ENCODE data around the gene GABRQ.

GABRQ gene

GRCh38 chrX:152637649-152638442, at the start of gene GABRQ:
Gene GABRQ (plus strand): TSS chrX:152637895. CDS start chrX:152638203, 308 bp downstream.
- no peaks in the 10 kb centered on the region for H3K9me3 Mint-ChIP-seq
- H3K4me1 Mint-ChIP-seq: no peaks in the 10 kb centered on the region
- no peak for DNase-seq (ENCODE audit: low spot score in 2 of 2)
- peaks cover 29% of the 10 kb centered on the region for H3K27me3 Mint-ChIP-seq
- no peak within 1 kb of the TSS for H3K4me3 Mint-ChIP-seq
- H3K27ac Mint-ChIP-seq (ENCODE audit: low read depth): no peak within 1 kb of the TSS
- ATAC-seq (replicated peaks; ENCODE audit: extremely low read depth, poor library complexity, severe bottlenecking): no peak
- H3K36me3 Mint-ChIP-seq (ENCODE audit: insufficient read depth): no peaks in the 10 kb centered on the region

GRCh38 chrX:152588206-152588605, 49.5 kb upstream of the GABRQ start:
- Mint-ChIP-seq H3K27me3 (no peaks in the 10 kb centered on the region), H3K4me3 (no peak overlapping the region), H3K36me3 (ENCODE audit: insufficient read depth) (no peaks in the 10 kb centered on the region), H3K27ac (ENCODE audit: low read depth) (no peak overlapping the region), H3K9me3 (no peaks in the 10 kb centered on the region), H3K4me1 (no peaks in the 10 kb centered on the region)
- ATAC-seq (replicated peaks; ENCODE audit: extremely low read depth, poor library complexity, severe bottlenecking): no peak
- DNase-seq (ENCODE audit: low spot score in 2 of 2): no peak

- Mint-ChIP-seq H3K27me3 (no peaks in the 10 kb centered on the region), H3K4me3 (no peak overlapping the region), H3K4me1 (no peaks in the 10 kb centered on the region), H3K9me3 (no peaks in the 10 kb centered on the region), H3K36me3 (ENCODE audit: insufficient read depth) (no peaks in the 10 kb centered on the region), H3K27ac (ENCODE audit: low read depth) (no peak overlapping the region)
- ATAC-seq (replicated peaks; ENCODE audit: extremely low read depth, poor library complexity, severe bottlenecking) (no peak), DNase-seq (ENCODE audit: low spot score in 2 of 2) (no peak)
Observed at GRCh38 chrX:152600853-152601633, 36.7 kb upstream of the GABRQ start.

- H3K36me3 Mint-ChIP-seq (ENCODE audit: insufficient read depth): no peaks in the 10 kb centered on the region
- H3K27ac Mint-ChIP-seq (ENCODE audit: low read depth): no peak overlapping the region
- no peaks in the 10 kb centered on the region for H3K9me3 Mint-ChIP-seq
- H3K4me1 Mint-ChIP-seq: no peaks in the 10 kb centered on the region
- ATAC-seq (replicated peaks; ENCODE audit: extremely low read depth, poor library complexity, severe bottlenecking) (no peak), DNase-seq (ENCODE audit: low spot score in 2 of 2) (no peak)
- no peak overlapping the region for H3K4me3 Mint-ChIP-seq
- H3K27me3 Mint-ChIP-seq: no peaks in the 10 kb centered on the region
Observed at GRCh38 chrX:152601848-152602616, 35.7 kb upstream of the GABRQ start.

GRCh38 chrX:152614791-152615190, 22.9 kb upstream of the GABRQ start:
- no peak overlapping the region for H3K4me3 Mint-ChIP-seq
- peaks cover 22% of the 10 kb centered on the region for H3K27me3 Mint-ChIP-seq
- H3K4me1 Mint-ChIP-seq: no peaks in the 10 kb centered on the region
- DNase-seq (ENCODE audit: low spot score in 2 of 2): no peak
- ATAC-seq (replicated peaks; ENCODE audit: extremely low read depth, poor library complexity, severe bottlenecking): no peak
- no peaks in the 10 kb centered on the region for H3K36me3 Mint-ChIP-seq (ENCODE audit: insufficient read depth)
- no peaks in the 10 kb centered on the region for H3K9me3 Mint-ChIP-seq
- H3K27ac Mint-ChIP-seq (ENCODE audit: low read depth): no peak overlapping the region

GRCh38 chrX:152619897-152620296, 17.8 kb upstream of the GABRQ start:
- no peak for ATAC-seq (replicated peaks; ENCODE audit: extremely low read depth, poor library complexity, severe bottlenecking)
- Mint-ChIP-seq H3K4me3 (no peak overlapping the region), H3K9me3 (no peaks in the 10 kb centered on the region), H3K27ac (ENCODE audit: low read depth) (no peak overlapping the region), H3K4me1 (no peaks in the 10 kb centered on the region), H3K36me3 (ENCODE audit: insufficient read depth) (no peaks in the 10 kb centered on the region), H3K27me3 (peaks cover 36% of the 10 kb centered on the region)
- DNase-seq (ENCODE audit: low spot score in 2 of 2): no peak

- no peaks in the 10 kb centered on the region for H3K4me1 Mint-ChIP-seq
- no peak overlapping the region for H3K4me3 Mint-ChIP-seq
- H3K27ac Mint-ChIP-seq (ENCODE audit: low read depth): no peak overlapping the region
- DNase-seq (ENCODE audit: low spot score in 2 of 2): no peak
- no peak for ATAC-seq (replicated peaks; ENCODE audit: extremely low read depth, poor library complexity, severe bottlenecking)
- H3K9me3 Mint-ChIP-seq: no peaks in the 10 kb centered on the region
- H3K27me3 Mint-ChIP-seq: peaks cover 23% of the 10 kb centered on the region
- H3K36me3 Mint-ChIP-seq (ENCODE audit: insufficient read depth): no peaks in the 10 kb centered on the region
Observed at GRCh38 chrX:152632445-152633097, 5.1 kb upstream of the GABRQ start.

GRCh38 chrX:152635941-152636340, 1.8 kb upstream of the GABRQ start:
- H3K27ac Mint-ChIP-seq (ENCODE audit: low read depth): no peak overlapping the region
- H3K36me3 Mint-ChIP-seq (ENCODE audit: insufficient read depth): no peaks in the 10 kb centered on the region
- no peak for DNase-seq (ENCODE audit: low spot score in 2 of 2)
- no peak for ATAC-seq (replicated peaks; ENCODE audit: extremely low read depth, poor library complexity, severe bottlenecking)
- no peaks in the 10 kb centered on the region for H3K9me3 Mint-ChIP-seq
- peaks cover 29% of the 10 kb centered on the region for H3K27me3 Mint-ChIP-seq
- no peaks in the 10 kb centered on the region for H3K4me1 Mint-ChIP-seq
- H3K4me3 Mint-ChIP-seq: no peak overlapping the region

GRCh38 chrX:152638443-152638904, 779 bp downstream of the GABRQ start:
- ATAC-seq (replicated peaks; ENCODE audit: extremely low read depth, poor library complexity, severe bottlenecking): no peak
- Mint-ChIP-seq H3K9me3 (no peaks in the 10 kb centered on the region), H3K27ac (ENCODE audit: low read depth) (no peak overlapping the region), H3K4me1 (no peaks in the 10 kb centered on the region), H3K36me3 (ENCODE audit: insufficient read depth) (no peaks in the 10 kb centered on the region), H3K4me3 (no peak overlapping the region), H3K27me3 (peaks cover 29% of the 10 kb centered on the region)
- no peak for DNase-seq (ENCODE audit: low spot score in 2 of 2)

GRCh38 chrX:152639426-152639825, 1.7 kb downstream of the GABRQ start:
- Mint-ChIP-seq H3K4me3 (no peak overlapping the region), H3K27ac (ENCODE audit: low read depth) (no peak overlapping the region)

GRCh38 chrX:152640034-152640818, 2.5 kb downstream of the GABRQ start:
- no peaks in the 10 kb centered on the region for H3K4me1 Mint-ChIP-seq
- no peak overlapping the region for H3K4me3 Mint-ChIP-seq
- no peak overlapping the region for H3K27ac Mint-ChIP-seq (ENCODE audit: low read depth)
- DNase-seq (ENCODE audit: low spot score in 2 of 2) (no peak), ATAC-seq (replicated peaks; ENCODE audit: extremely low read depth, poor library complexity, severe bottlenecking) (no peak)
- no peaks in the 10 kb centered on the region for H3K36me3 Mint-ChIP-seq (ENCODE audit: insufficient read depth)
- peaks cover 29% of the 10 kb centered on the region for H3K27me3 Mint-ChIP-seq
- H3K9me3 Mint-ChIP-seq: no peaks in the 10 kb centered on the region

More at GRCh38 chrX:152639426-152639825, 1.7 kb downstream of the GABRQ start:
- ATAC-seq (replicated peaks; ENCODE audit: extremely low read depth, poor library complexity, severe bottlenecking): no peak
- Mint-ChIP-seq H3K27me3 (peaks cover 29% of the 10 kb centered on the region), H3K36me3 (ENCODE audit: insufficient read depth) (no peaks in the 10 kb centered on the region), H3K9me3 (no peaks in the 10 kb centered on the region), H3K4me1 (no peaks in the 10 kb centered on the region)
- DNase-seq (ENCODE audit: low spot score in 2 of 2): no peak
